ENCODE data around the gene CHST1. TPM values are rescaled to one million over a fixed set of nuclear protein-coding genes. Genes with fewer than 3 reads are reported as not detected.

CHST1 gene
- polyA plus RNA-seq, 3 donors = not detected

- intact Hi-C loops (cut with micrococcal nuclease) = no loop called here
- Histone ChIP-seq H3K79me2 (ENCODE audit: insufficient read depth, low read length) (no peaks in the 10 kb centered on the region), H3K9me3 (replicated peaks in 1 of 2; ENCODE audit: control insufficient read depth in 1 of 2, insufficient read depth in 1 of 2, low read length in 2 of 2) (peaks cover 0 to 12% of the 10 kb centered on the region in 2 donors), H3K27ac (ENCODE audit: low read depth in 1 of 2, low read length in 2 of 2) (no peak overlapping the region), H2AFZ (ENCODE audit: insufficient read depth, low read depth, low read length, poor library complexity, severe bottlenecking) (no peak overlapping the region), H3K27me3 (ENCODE audit: control insufficient read depth in 2 of 2, insufficient read depth in 2 of 2, low read length in 2 of 2) (peaks cover 50 to 90% of the 10 kb centered on the region in 2 donors), H3K4me2 (replicated peaks; ENCODE audit: extremely low read depth, low read length, poor library complexity, severe bottlenecking) (no peak overlapping the region), H4K20me1 (ENCODE audit: insufficient read depth, low read length) (no peaks in the 10 kb centered on the region), H3K4me1 (ENCODE audit: control insufficient read depth in 1 of 2, insufficient read depth in 2 of 2, low read length in 2 of 2) (peaks cover under 1 to 6% of the 10 kb centered on the region in 2 donors), H3K4me3 (replicated peaks in 1 of 3; ENCODE audit: low read depth in 2 of 3, low read length in 3 of 3) (no peak overlapping the region), H3K36me3 (replicated peaks in 1 of 2; ENCODE audit: control insufficient read depth in 1 of 2, insufficient read depth in 2 of 2, low read length in 2 of 2) (no peaks in the 10 kb centered on the region), H3K9ac (ENCODE audit: insufficient read depth, low read length, poor library complexity, severe bottlenecking) (no peak overlapping the region)
- Mint-ChIP-seq H3K36me3 (no peaks in the 10 kb centered on the region), H3K27ac (no peak overlapping the region), H3K27me3 (ENCODE audit: low read depth in 3 of 3) (peaks cover 78 to 97% (median 84%) of the 10 kb centered on the region in 3 donors), H3K4me3 (peak overlapping the region in 1 of 2 donors; percentile 67), H3K9me3 (peaks cover 0 to 4% (median 1%) of the 10 kb centered on the region in 7 donors), H3K4me1 (peaks cover 3% of the 10 kb centered on the region)
- 18% methylated on average over 8 of the region's 13 CpGs for WGBS (ENCODE audit: insufficient coverage)
- TF ChIP-seq, protein P1, sequence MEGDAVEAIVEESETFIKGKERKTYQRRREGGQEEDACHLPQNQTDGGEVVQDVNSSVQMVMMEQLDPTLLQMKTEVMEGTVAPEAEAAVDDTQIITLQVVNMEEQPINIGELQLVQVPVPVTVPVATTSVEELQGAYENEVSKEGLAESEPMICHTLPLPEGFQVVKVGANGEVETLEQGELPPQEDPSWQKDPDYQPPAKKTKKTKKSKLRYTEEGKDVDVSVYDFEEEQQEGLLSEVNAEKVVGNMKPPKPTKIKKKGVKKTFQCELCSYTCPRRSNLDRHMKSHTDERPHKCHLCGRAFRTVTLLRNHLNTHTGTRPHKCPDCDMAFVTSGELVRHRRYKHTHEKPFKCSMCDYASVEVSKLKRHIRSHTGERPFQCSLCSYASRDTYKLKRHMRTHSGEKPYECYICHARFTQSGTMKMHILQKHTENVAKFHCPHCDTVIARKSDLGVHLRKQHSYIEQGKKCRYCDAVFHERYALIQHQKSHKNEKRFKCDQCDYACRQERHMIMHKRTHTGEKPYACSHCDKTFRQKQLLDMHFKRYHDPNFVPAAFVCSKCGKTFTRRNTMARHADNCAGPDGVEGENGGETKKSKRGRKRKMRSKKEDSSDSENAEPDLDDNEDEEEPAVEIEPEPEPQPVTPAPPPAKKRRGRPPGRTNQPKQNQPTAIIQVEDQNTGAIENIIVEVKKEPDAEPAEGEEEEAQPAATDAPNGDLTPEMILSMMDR (IDR thresholded peaks at IDR 0.05) = no peak
- no peak for DNase-seq
Measured at GRCh38 chr11:45663486-45664375, 1.7 kb downstream of the CHST1 start.

GRCh38 chr11:45662665-45663485, 2.5 kb downstream of the CHST1 start:
- Mint-ChIP-seq H3K27me3 (ENCODE audit: low read depth in 3 of 3) (peaks cover 71 to 93% (median 82%) of the 10 kb centered on the region in 3 donors), H3K36me3 (no peaks in the 10 kb centered on the region), H3K4me1 (peaks cover 6% of the 10 kb centered on the region), H3K9me3 (peaks cover 0 to 4% (median 1%) of the 10 kb centered on the region in 7 donors), H3K27ac (no peak overlapping the region), H3K4me3 (peak overlapping the region in 1 of 2 donors; percentile 67)
- H4K20me1 ChIP-seq (ENCODE audit: insufficient read depth, low read length) = no peaks in the 10 kb centered on the region
- TF ChIP-seq, protein P1 (IDR thresholded peaks at IDR 0.05) = no peak
- peaks cover 0 to 12% of the 10 kb centered on the region in 2 donors for H3K9me3 ChIP-seq (replicated peaks in 1 of 2; ENCODE audit: control insufficient read depth in 1 of 2, insufficient read depth in 1 of 2, low read length in 2 of 2)
- no peaks in the 10 kb centered on the region for H3K36me3 ChIP-seq (replicated peaks in 1 of 2; ENCODE audit: control insufficient read depth in 1 of 2, insufficient read depth in 2 of 2, low read length in 2 of 2)
- peaks cover 4 to 10% of the 10 kb centered on the region in 2 donors for H3K4me1 ChIP-seq (ENCODE audit: control insufficient read depth in 1 of 2, insufficient read depth in 2 of 2, low read length in 2 of 2)
- 46% methylated on average over 5 of the region's 14 CpGs for WGBS (ENCODE audit: insufficient coverage)
- H3K4me2 ChIP-seq (replicated peaks; ENCODE audit: extremely low read depth, low read length, poor library complexity, severe bottlenecking) = no peak overlapping the region
- H3K27ac ChIP-seq (ENCODE audit: low read depth in 1 of 2, low read length in 2 of 2) = no peak overlapping the region
- intact Hi-C loops (cut with micrococcal nuclease) = no loop called here
- H3K79me2 ChIP-seq (ENCODE audit: insufficient read depth, low read length) = no peaks in the 10 kb centered on the region
- no peak overlapping the region for H3K4me3 ChIP-seq (replicated peaks in 1 of 3; ENCODE audit: low read depth in 2 of 3, low read length in 3 of 3)
- H2AFZ ChIP-seq (ENCODE audit: insufficient read depth, low read depth, low read length, poor library complexity, severe bottlenecking) = no peak overlapping the region
- no peak overlapping the region for H3K9ac ChIP-seq (ENCODE audit: insufficient read depth, low read length, poor library complexity, severe bottlenecking)
- no peak for DNase-seq
- peaks cover 50 to 90% of the 10 kb centered on the region in 2 donors for H3K27me3 ChIP-seq (ENCODE audit: control insufficient read depth in 2 of 2, insufficient read depth in 2 of 2, low read length in 2 of 2)
